Esophagus (tissue), 2 donors: ENCODE results near the gene PACSIN2. TPM values are rescaled to one million over a fixed set of nuclear protein-coding genes. Genes with fewer than 3 reads are reported as not detected.

ENCODE experiments used
- H3K27ac ChIP-seq, 2 donors: one replicate each; pipeline ENCODE4 v1.5.1; 2013; ENCODE audit warnings: low read depth in 2 of 2, mild to moderate bottlenecking in 2 of 2, inconsistent platforms in 1 of 2, low read length in 1 of 2, moderate library complexity in 1 of 2
- H3K27me3 ChIP-seq, 2 donors: one replicate each; pipeline ENCODE4 v1.6.1; 2013; ENCODE audit warnings: low read length in 2 of 2, control low read depth in 1 of 2, mild to moderate bottlenecking in 1 of 2; ENCODE audit not compliant: insufficient read depth in 2 of 2, control insufficient read depth in 1 of 2
- H3K36me3 ChIP-seq, 2 donors: one replicate each; pipeline ENCODE4 v1.6.1; 2013; ENCODE audit warnings: low read length in 1 of 2; ENCODE audit not compliant: control insufficient read depth in 2 of 2, insufficient read depth in 2 of 2
- H3K4me1 ChIP-seq, 2 donors: one replicate each; pipeline ENCODE4 v1.6.1; 2013; ENCODE audit warnings: low read length in 1 of 2; ENCODE audit not compliant: control insufficient read depth in 2 of 2, insufficient read depth in 2 of 2
- H3K4me3 ChIP-seq, 2 donors: one replicate each; pipeline ENCODE4 v1.5.1; 2013; ENCODE audit warnings: low read length in 2 of 2, mild to moderate bottlenecking in 2 of 2, low read depth in 1 of 2, moderate library complexity in 1 of 2
- H3K9me3 ChIP-seq, 2 donors: one replicate each; pipeline ENCODE4 v1.6.1; 2013; ENCODE audit warnings: mild to moderate bottlenecking in 2 of 2, low read depth in 1 of 2, low read length in 1 of 2, moderate library complexity in 1 of 2; ENCODE audit not compliant: control insufficient read depth in 2 of 2, insufficient read depth in 1 of 2
- WGBS, 2 donors: extraction: QIAGEN DNeasy Blood & Tissue Kit; methylation state at CpG; one replicate each; pipeline ENCODE4 v1.1.7; 2013; 5-methylcytosine and 5-hydroxymethylcytosine counted together
- polyA plus RNA-seq, 2 donors: library from polyadenylated mRNA; stranded (reverse); fragments of 200-250 nt; gene quantifications; one replicate each; pipeline ENCODE4 v1.2.3, GENCODE V29; 2013
- donor health status: healthy with polysubstance abuse.
- donor health status: Bipolar disorder and iron deficiency.

The PACSIN2 gene
- 10 to 100 TPM; 17.1 to 20.3 TPM for polyA plus RNA-seq

- H3K9me3 ChIP-seq: no peaks in the 10 kb centered on the region
- peaks cover 3 to 10% of the 10 kb centered on the region in 2 donors for H3K4me1 ChIP-seq
- H3K27ac ChIP-seq: peak within 1 kb of the TSS; percentile 76 to 86
- no peaks in the 10 kb centered on the region for H3K36me3 ChIP-seq
- no peaks in the 10 kb centered on the region for H3K27me3 ChIP-seq
- H3K4me3 ChIP-seq: peak within 1 kb of the TSS; percentile 74 to 94
- 1% methylated on average over 51 to 85 of the region's 85 CpGs for WGBS, 2 donors
Observed at GRCh38 chr22:43014869-43015676, at the start of gene PACSIN2. Gene PACSIN2, minus strand, starts transcription at chr22:43015149. Its CDS starts 103,069 bp downstream, at chr22:42912080.

DNA sequence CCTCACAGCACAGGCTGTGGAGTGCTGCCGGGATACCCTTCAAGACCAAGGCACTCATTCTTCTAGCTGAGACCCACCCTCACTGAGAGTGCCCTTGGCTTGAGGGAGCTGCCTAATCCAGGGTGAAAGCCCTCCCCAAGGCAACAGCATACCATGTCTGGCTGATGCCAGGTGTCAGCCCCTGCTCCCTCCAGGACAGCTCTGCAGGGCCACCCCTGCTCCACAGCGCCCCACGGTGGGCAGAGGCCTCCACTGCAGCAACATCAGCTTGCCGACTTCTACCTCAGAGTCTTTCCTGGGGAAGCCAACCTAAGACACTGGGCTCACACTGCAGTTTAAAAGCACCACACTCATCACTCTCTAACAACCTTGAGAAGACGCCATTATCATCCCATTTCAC is 45.2 kb upstream of the PACSIN2 start:
- peaks cover 0 to 9% of the 10 kb centered on the region in 2 donors for H3K36me3 ChIP-seq

GRCh38 chr22:43057641-43058040 is 42.7 kb upstream of the PACSIN2 start:
- peaks cover 0 to 2% of the 10 kb centered on the region in 2 donors for H3K4me1 ChIP-seq
- peaks cover 0 to 9% of the 10 kb centered on the region in 2 donors for H3K36me3 ChIP-seq
- H3K27me3 ChIP-seq: no peaks in the 10 kb centered on the region
- H3K9me3 ChIP-seq: no peaks in the 10 kb centered on the region
- H3K4me3 ChIP-seq: no peak overlapping the region
- H3K27ac ChIP-seq: no peak overlapping the region
- WGBS, 2 donors: 79 to 90% methylated on average over 7 of the region's 7 CpGs

More for the DNA sequence above, 45.2 kb upstream of the PACSIN2 start:
- Histone ChIP-seq H3K9me3 (no peaks in the 10 kb centered on the region), H3K4me3 (no peak overlapping the region), H3K27me3 (no peaks in the 10 kb centered on the region), H3K4me1 (peaks cover 0 to 2% of the 10 kb centered on the region in 2 donors), H3K27ac (no peak overlapping the region)
- 61 to 66% methylated on average over 5 of the region's 5 CpGs for WGBS, 2 donors

- Histone ChIP-seq H3K9me3 (no peaks in the 10 kb centered on the region), H3K27me3 (no peaks in the 10 kb centered on the region), H3K4me1 (no peaks in the 10 kb centered on the region), H3K36me3 (peaks cover 5 to 7% of the 10 kb centered on the region in 2 donors), H3K4me3 (no peak overlapping the region), H3K27ac (no peak overlapping the region)
- 95 to 98% methylated on average over 7 of the region's 7 CpGs for whole genome bisulfite sequencing, 2 donors
Observed at GRCh38 chr22:43053176-43053575, 38.2 kb upstream of the PACSIN2 start.

- Histone ChIP-seq H3K9me3 (no peaks in the 10 kb centered on the region), H3K27ac (no peak overlapping the region), H3K27me3 (no peaks in the 10 kb centered on the region), H3K4me3 (no peak overlapping the region), H3K36me3 (peaks cover 5 to 7% of the 10 kb centered on the region in 2 donors), H3K4me1 (no peaks in the 10 kb centered on the region)
- 85 to 87% methylated on average over 10 of the region's 10 CpGs for WGBS, 2 donors
Observed at GRCh38 chr22:43050995-43051394, 36.0 kb upstream of the PACSIN2 start.

- Histone ChIP-seq H3K9me3 (no peaks in the 10 kb centered on the region), H3K27ac (no peak overlapping the region), H3K4me3 (no peak overlapping the region), H3K36me3 (peaks cover 5 to 7% of the 10 kb centered on the region in 2 donors), H3K27me3 (no peaks in the 10 kb centered on the region), H3K4me1 (peaks cover 0 to under 1% of the 10 kb centered on the region in 2 donors)
- 79 to 84% methylated on average over 7 of the region's 7 CpGs for WGBS, 2 donors
Observed at GRCh38 chr22:43047605-43048004, 32.7 kb upstream of the PACSIN2 start.

GRCh38 chr22:43044290-43044712 is 29.4 kb upstream of the PACSIN2 start:
- Histone ChIP-seq H3K4me1 (peaks cover 0 to 4% of the 10 kb centered on the region in 2 donors), H3K27me3 (no peaks in the 10 kb centered on the region), H3K27ac (no peak overlapping the region), H3K4me3 (no peak overlapping the region), H3K36me3 (no peaks in the 10 kb centered on the region), H3K9me3 (no peaks in the 10 kb centered on the region)
- WGBS, 2 donors: 86 to 90% methylated on average over 10 of the region's 10 CpGs

- 50 to 68% methylated on average over 20 of the region's 20 CpGs for WGBS, 2 donors
- Histone ChIP-seq H3K4me1 (peaks cover 0 to 4% of the 10 kb centered on the region in 2 donors), H3K4me3 (no peak overlapping the region), H3K36me3 (no peaks in the 10 kb centered on the region), H3K9me3 (no peaks in the 10 kb centered on the region), H3K27ac (peak overlapping the region in 1 of 2 donors; percentile 12), H3K27me3 (no peaks in the 10 kb centered on the region)
Observed at GRCh38 chr22:43042101-43042780, 27.3 kb upstream of the PACSIN2 start.

GRCh38 chr22:43039800-43040199 is 24.9 kb upstream of the PACSIN2 start:
- H3K9me3 ChIP-seq: no peaks in the 10 kb centered on the region
- H3K27me3 ChIP-seq: no peaks in the 10 kb centered on the region
- no peak overlapping the region for H3K27ac ChIP-seq
- H3K4me1 ChIP-seq: peaks cover 0 to 6% of the 10 kb centered on the region in 2 donors
- no peak overlapping the region for H3K4me3 ChIP-seq
- no peaks in the 10 kb centered on the region for H3K36me3 ChIP-seq
- WGBS, 2 donors: 78 to 79% methylated on average over 13 of the region's 13 CpGs
